Esophagus muscularis mucosa (tissue), 4 donors: ENCODE data around the gene DUOXA1.

Experiments used
- CTCF ChIP-seq, 3 experiments: fragments of 200-600 bp in 2 of 3; fragments of 450-650 bp in 1 of 3; sonication (generic) in 2 of 3; IDR thresholded peaks; one replicate each; pipeline ENCODE4 v1.5.1; 2017 to 2019; ENCODE audit warnings: antibody characterized with exemption in 3 of 3, mild to moderate bottlenecking in 2 of 3, moderate library complexity in 1 of 3
- EP300 ChIP-seq: sonication (generic); formaldehyde crosslinking; IDR thresholded peaks from one replicate; pipeline ENCODE4 v1.6.1; 2017; ENCODE audit warnings: antibody characterized with exemption
- POLR2A ChIP-seq: fragments of 450-650 bp; IDR thresholded peaks from one replicate; pipeline ENCODE4 v1.6.1; 2017; ENCODE audit warnings: antibody characterized with exemption, moderate library complexity, mild to moderate bottlenecking, low read depth
- POLR2AphosphoS5 ChIP-seq, 2 donors: sonication (generic); formaldehyde crosslinking; IDR thresholded peaks; one replicate each; pipeline ENCODE4 v1.6.1; 2017; ENCODE audit warnings: antibody characterized with exemption in 2 of 2

GRCh38 chr15:45139770-45140169, 10.1 kb upstream of the DUOXA1 start:
- TF ChIP-seq CTCF (IDR thresholded peaks at IDR 0.05): no peak
- no peak for TF ChIP-seq POLR2AphosphoS5 (IDR thresholded peaks at IDR 0.05)
- TF ChIP-seq POLR2A: no peak
- TF ChIP-seq EP300: no peak
